K562 (cell line): ENCODE data around the gene PAIP2. TPM values are rescaled to one million over a fixed set of nuclear protein-coding genes. Genes with fewer than 3 reads are reported as not detected.

Experiments used
- ASH1L ChIP-seq: fragments of 450-650 bp; IDR thresholded peaks from 2 replicates; pipeline ENCODE4 v1.6.1; 2018; ENCODE audit warnings: borderline replicate concordance, mild to moderate bottlenecking, low read depth; ENCODE audit not compliant: partially characterized antibody
- ATF1 ChIP-seq, 2 experiments: fragments of 450-650 bp in 1 of 2; IDR thresholded peaks; 2 replicates each; pipeline ENCODE4 v1.6.1; 2016; ENCODE audit warnings: missing compliant biosample characterization in 1 of 2, missing genetic modification characterization in 1 of 2
- ESRRB ChIP-seq: fragments of 250-450 bp; sonication (Bioruptor Pico); IDR thresholded peaks from 2 replicates; pipeline ENCODE4 v1.5.0; 2020; ENCODE audit warnings: mild to moderate bottlenecking, moderate library complexity, borderline replicate concordance
- FOXK1 ChIP-seq: sonication (generic); formaldehyde crosslinking; IDR thresholded peaks from 2 replicates; pipeline ENCODE4 v1.8.0; 2022; ENCODE audit warnings: missing genetic modification reagents, mild to moderate bottlenecking, borderline replicate concordance
- GMEB1 ChIP-seq: fragments of 250-450 bp; sonication (Bioruptor Pico); IDR thresholded peaks from 2 replicates; pipeline ENCODE4 v1.4.0; 2020; ENCODE audit warnings: mild to moderate bottlenecking
- MTF1 ChIP-seq: fragments of 250-450 bp; sonication (Bioruptor Pico); IDR thresholded peaks from 2 replicates; pipeline ENCODE4 v1.9.0; 2021; ENCODE audit warnings: moderate library complexity, mild to moderate bottlenecking, inconsistent platforms, borderline replicate concordance
- NR2F6 ChIP-seq: fragments of 450-650 bp; formaldehyde crosslinking; IDR thresholded peaks from 2 replicates; pipeline ENCODE4 v1.4.0; 2020; ENCODE audit warnings: mild to moderate bottlenecking
- RFX5 ChIP-seq: IDR thresholded peaks from 2 replicates; pipeline ENCODE4 v1.6.1; 2011; ENCODE audit warnings: low read depth, mild to moderate bottlenecking, improper control_type of control experiment, low read length
- SRF ChIP-seq, 2 experiments: fragments of 250-450, 450-650 bp in 1 of 2; sonication (Bioruptor Pico) in 1 of 2; sonication (generic) in 1 of 2; formaldehyde crosslinking; IDR thresholded peaks; 2 replicates each; pipeline versions ENCODE4 v1.5.0 to v1.5.1; 2020 to 2022; ENCODE audit warnings: mild to moderate bottlenecking in 1 of 2, missing genetic modification reagents in 1 of 2
- TCF7L2 ChIP-seq: fragments of 150-350 bp; IDR thresholded peaks from 2 replicates; pipeline ENCODE4 v1.6.1; 2016; ENCODE audit warnings: low read depth, mild to moderate bottlenecking, low read length, moderate library complexity
- TGIF2 ChIP-seq: sonication (generic); formaldehyde crosslinking; IDR thresholded peaks from 2 replicates; pipeline ENCODE4 v1.8.1; 2022; ENCODE audit warnings: mild to moderate bottlenecking, missing genetic modification reagents, moderate library complexity
- ZBTB11 ChIP-seq, 3 experiments: fragments of 200-800 bp in 1 of 3; fragments of 250-450 bp in 1 of 3; fragments of 450-650 bp in 1 of 3; sonication (Bioruptor Pico) in 1 of 3; sonication (Bioruptor generic) in 1 of 3; formaldehyde crosslinking in 1 of 3; IDR thresholded peaks; 2 replicates each; pipeline versions ENCODE4 v1.6.1 to v1.8.0; 2016 to 2022; ENCODE audit warnings: mild to moderate bottlenecking in 2 of 3, missing genetic modification characterization in 2 of 3, missing compliant biosample characterization in 1 of 3, moderate library complexity in 1 of 3
- ZNF445 ChIP-seq: fragments of 250-450 bp; sonication (Bioruptor Pico); IDR thresholded peaks from 2 replicates; pipeline ENCODE4 v1.4.0; 2020; ENCODE audit warnings: low read depth, mild to moderate bottlenecking, moderate library complexity
- ZNF507 ChIP-seq: conservative IDR thresholded peaks from 2 replicates; pipeline ENCODE4 v1.6.1; 2017; ENCODE audit warnings: missing genetic modification characterization, missing compliant biosample characterization
- polyA plus RNA-seq, 8 experiments: library from polyadenylated mRNA; depleted of rRNA in 4 of 8; stranded (reverse) in 5 of 8; unstranded in 3 of 8; fragments of >200 nt; fragmentation: Nextera tagmentation in 2 of 8; fragmentation: Illumina TruSeq in 1 of 8; extraction: Ambion mirVana in 2 of 8; extraction: Trizol in 1 of 8; gene quantifications; 2 replicates each; pipeline versions ENCODE4 v1.2.1 to v1.2.3, GENCODE V29; 2011 to 2014; ENCODE audit warnings: inconsistent platforms in 1 of 8, missing spikeins in 1 of 8
- total RNA-seq, 7 experiments: library from RNA; depleted of rRNA in 6 of 7; stranded (reverse); fragments of >200 nt in 6 of 7; fragmentation: Illumina TruSeq in 2 of 7; extraction: Trizol in 2 of 7; gene quantifications; 2 replicates each; pipeline versions ENCODE4 v1.2.1 to v1.2.3, GENCODE V29; 2011 to 2021; ENCODE audit warnings: low replicate concordance in 1 of 7
- TF ChIP-seq, protein P1 (sequence below): IDR thresholded peaks from 2 replicates; pipeline ENCODE4 v1.6.1; 2016; ENCODE audit warnings: missing genetic modification characterization, missing compliant biosample characterization
- TF ChIP-seq, protein P2 (sequence below): IDR thresholded peaks from 2 replicates; pipeline ENCODE4 v1.6.1; 2011; ENCODE audit not compliant: insufficient read length; ENCODE audit errors: extremely low read depth
- TF ChIP-seq, protein P3 (sequence below): sonication (generic); formaldehyde crosslinking; IDR thresholded peaks from 2 replicates; pipeline ENCODE4 v1.5.0; 2020; ENCODE audit warnings: missing genetic modification reagents

Gene PAIP2
- total and polyA plus RNA-seq, 9 of the 15 experiments (the other 6 are each of a cell fraction or from before 2014, with no cell fraction given), result 78.3 to 187 (median 128) TPM

GRCh38 chr5:139341689-139342422, at the start of gene PAIP2 (continued):
- TF ChIP-seq ZBTB11 (CRISPR knock-in tag; IDR thresholded peaks at IDR 0.05) (peak in 1 of 3 experiments; percentile 68; a peak in 3 of 6 replicates), ZNF445 (no peak), ASH1L (peak; percentile 34), GMEB1 (CRISPR knock-in tag) (0 out of 2 replicates have a peak, but pooled peaks have one; percentile 14), SRF (CRISPR knock-in tag; IDR thresholded peaks at IDR 0.05) (peak in 1 of 2 experiments; percentile 60; a peak in 1 of 4 replicates), ESRRB (CRISPR knock-in tag) (no peak), MTF1 (CRISPR knock-in tag) (no peak), NR2F6 (CRISPR knock-in tag) (no peak), FOXK1 (CRISPR knock-in tag) (peak; percentile 64; the same call in 1 of the 2 replicates), TGIF2 (no peak), RFX5 (no peak), TCF7L2 (no peak), ATF1 (CRISPR knock-in tag; IDR thresholded peaks at IDR 0.05) (0 out of 2 replicates have a peak, but pooled peaks have one; percentile 31), ATF1 (tag; IDR thresholded peaks at IDR 0.05) (peak; percentile 93), ZNF507 (no peak)
- TF ChIP-seq, protein P1, sequence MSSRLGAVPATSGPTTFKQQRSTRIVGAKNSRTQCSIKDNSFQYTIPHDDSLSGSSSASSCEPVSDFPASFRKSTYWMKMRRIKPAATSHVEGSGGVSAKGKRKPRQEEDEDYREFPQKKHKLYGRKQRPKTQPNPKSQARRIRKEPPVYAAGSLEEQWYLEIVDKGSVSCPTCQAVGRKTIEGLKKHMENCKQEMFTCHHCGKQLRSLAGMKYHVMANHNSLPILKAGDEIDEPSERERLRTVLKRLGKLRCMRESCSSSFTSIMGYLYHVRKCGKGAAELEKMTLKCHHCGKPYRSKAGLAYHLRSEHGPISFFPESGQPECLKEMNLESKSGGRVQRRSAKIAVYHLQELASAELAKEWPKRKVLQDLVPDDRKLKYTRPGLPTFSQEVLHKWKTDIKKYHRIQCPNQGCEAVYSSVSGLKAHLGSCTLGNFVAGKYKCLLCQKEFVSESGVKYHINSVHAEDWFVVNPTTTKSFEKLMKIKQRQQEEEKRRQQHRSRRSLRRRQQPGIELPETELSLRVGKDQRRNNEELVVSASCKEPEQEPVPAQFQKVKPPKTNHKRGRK (tag), result no peak
- TF ChIP-seq, protein P2, sequence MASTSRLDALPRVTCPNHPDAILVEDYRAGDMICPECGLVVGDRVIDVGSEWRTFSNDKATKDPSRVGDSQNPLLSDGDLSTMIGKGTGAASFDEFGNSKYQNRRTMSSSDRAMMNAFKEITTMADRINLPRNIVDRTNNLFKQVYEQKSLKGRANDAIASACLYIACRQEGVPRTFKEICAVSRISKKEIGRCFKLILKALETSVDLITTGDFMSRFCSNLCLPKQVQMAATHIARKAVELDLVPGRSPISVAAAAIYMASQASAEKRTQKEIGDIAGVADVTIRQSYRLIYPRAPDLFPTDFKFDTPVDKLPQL, result no peak
- TF ChIP-seq, protein P3, sequence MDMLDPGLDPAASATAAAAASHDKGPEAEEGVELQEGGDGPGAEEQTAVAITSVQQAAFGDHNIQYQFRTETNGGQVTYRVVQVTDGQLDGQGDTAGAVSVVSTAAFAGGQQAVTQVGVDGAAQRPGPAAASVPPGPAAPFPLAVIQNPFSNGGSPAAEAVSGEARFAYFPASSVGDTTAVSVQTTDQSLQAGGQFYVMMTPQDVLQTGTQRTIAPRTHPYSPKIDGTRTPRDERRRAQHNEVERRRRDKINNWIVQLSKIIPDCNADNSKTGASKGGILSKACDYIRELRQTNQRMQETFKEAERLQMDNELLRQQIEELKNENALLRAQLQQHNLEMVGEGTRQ (CRISPR knock-in tag), result peak; percentile 76
